HG02852 (cell line): ENCODE results near the gene STPG2.

Experiments
- ATAC-seq: cut with Tn5 transposase; IDR thresholded peaks from one replicate; pipeline ENCODE4 v1.9.1; 2021; ENCODE audit warnings: mild to moderate bottlenecking, moderate library complexity; ENCODE audit not compliant: unreplicated experiment

The STPG2 gene

GRCh38 chr4:97548186-97548585, 595.1 kb downstream of the STPG2 start:
- no peak for ATAC-seq

GRCh38 chr4:97531351-97531750, 611.9 kb downstream of the STPG2 start:
- no peak for ATAC-seq

GRCh38 chr4:97530676-97531075, 612.6 kb downstream of the STPG2 start:
- no peak for ATAC-seq

- ATAC-seq: no peak
These were observed 618.0 kb downstream of the STPG2 start for GRCh38 chr4:97525236-97525635.

GRCh38 chr4:97517939-97518338, 625.3 kb downstream of the STPG2 start:
- ATAC-seq: no peak

- ATAC-seq: no peak
These were observed 629.4 kb downstream of the STPG2 start for GRCh38 chr4:97513917-97514316.
